D721Med (cell line): ENCODE measurements around the gene GYG1.

Source experiments
- DNase-seq: peaks from one replicate; pipeline ENCODE4 v3.0.0; 2011; ENCODE audit warnings: low spot score; ENCODE audit not compliant: insufficient read length
- FAIRE-seq: peaks from 2 replicates; lab custom pipeline; 2011; peaks lifted over from hg19 to GRCh38; lab: Jason Lieb, UNC
- TF ChIP-seq, protein P1 (sequence below): IDR thresholded peaks from 2 replicates; pipeline ENCODE4 v1.5.1; 2012; ENCODE audit warnings: mild to moderate bottlenecking, control low read depth; ENCODE audit not compliant: insufficient read depth; ENCODE audit errors: missing control alignments

The GYG1 gene

DNA sequence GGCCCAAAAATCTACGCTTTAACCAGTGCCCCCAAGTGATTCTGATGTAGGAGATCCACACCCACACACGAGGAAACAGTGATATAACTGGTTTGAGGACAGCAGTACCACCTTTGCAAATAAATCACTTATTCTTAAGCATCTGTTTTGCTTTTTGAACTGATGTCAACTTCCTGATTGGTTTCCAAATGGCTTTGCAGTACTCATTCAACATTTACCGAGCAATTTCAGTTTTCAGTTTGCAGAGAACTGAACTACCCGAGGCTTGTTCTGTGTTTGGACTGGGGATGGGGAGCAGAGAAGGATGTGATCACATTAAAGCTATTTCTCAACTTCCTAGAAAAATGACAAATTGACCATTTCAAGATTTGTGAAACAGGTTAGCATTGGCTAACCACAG lies 1.1 kb upstream of the GYG1 start:
- DNase-seq (no peak), FAIRE-seq (no peak)
- TF ChIP-seq, protein P1, sequence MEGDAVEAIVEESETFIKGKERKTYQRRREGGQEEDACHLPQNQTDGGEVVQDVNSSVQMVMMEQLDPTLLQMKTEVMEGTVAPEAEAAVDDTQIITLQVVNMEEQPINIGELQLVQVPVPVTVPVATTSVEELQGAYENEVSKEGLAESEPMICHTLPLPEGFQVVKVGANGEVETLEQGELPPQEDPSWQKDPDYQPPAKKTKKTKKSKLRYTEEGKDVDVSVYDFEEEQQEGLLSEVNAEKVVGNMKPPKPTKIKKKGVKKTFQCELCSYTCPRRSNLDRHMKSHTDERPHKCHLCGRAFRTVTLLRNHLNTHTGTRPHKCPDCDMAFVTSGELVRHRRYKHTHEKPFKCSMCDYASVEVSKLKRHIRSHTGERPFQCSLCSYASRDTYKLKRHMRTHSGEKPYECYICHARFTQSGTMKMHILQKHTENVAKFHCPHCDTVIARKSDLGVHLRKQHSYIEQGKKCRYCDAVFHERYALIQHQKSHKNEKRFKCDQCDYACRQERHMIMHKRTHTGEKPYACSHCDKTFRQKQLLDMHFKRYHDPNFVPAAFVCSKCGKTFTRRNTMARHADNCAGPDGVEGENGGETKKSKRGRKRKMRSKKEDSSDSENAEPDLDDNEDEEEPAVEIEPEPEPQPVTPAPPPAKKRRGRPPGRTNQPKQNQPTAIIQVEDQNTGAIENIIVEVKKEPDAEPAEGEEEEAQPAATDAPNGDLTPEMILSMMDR = no peak

DNA sequence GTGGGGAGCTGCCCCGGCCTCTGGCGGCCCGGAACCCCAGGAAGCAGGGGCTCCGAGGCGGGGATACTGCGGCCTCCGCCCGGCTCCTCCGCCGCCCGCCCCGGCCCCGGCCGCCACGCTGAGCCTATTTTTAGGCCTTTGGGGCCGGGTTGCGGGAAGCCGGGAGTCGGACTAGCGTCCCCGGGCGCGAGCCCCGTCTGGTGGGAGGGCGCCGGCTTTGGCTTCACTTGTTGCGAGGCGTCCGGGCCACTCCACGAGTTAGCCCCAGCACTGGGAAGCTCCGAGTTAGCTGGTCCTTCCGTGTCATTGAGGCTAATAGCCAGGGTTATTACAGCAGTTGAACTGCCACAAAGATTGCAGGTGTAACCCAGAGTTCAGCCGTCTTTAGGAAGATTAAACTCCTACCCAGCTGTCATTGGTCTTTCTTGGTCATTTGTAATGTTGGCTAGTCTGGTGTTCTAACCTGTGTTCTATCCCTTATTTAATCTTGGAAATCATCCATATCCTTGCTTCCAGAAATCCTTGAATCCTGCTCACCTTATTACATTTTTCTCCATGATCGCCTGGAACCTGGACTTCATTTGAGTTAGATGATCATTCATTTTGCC lies 791 bp downstream of the GYG1 start:
- TF ChIP-seq, protein P1 = no peak
- no peak for DNase-seq

DNA sequence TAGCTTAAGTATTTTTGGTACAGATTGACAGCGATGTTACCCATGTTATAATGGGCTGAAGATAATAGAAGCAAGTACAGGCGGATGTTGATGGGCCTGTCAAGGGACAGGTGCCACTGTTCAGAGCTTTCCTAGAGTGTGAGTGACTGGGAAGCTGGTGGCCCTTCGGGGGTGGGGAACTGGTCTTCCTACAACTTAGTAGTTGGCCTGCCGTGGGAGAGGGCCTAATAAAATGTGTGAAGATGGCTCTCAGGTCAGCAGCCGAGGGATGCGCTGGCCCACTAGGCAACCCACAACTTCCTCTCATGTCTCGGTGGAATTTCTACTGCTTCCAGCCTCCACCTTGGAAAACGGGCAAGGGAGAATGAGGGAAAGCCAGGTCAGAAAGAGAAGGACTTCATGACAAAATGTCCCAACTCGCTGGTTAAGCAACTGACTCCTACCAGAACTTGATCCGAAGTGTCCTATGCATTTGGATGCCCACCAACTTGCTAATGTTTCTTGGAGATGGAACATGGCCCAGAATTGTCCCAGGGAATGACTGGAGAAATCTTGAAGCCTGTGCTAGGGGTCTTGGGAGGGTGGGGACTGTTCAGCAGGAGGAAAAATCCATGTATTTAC lies 1.4 kb downstream of the GYG1 start:
- TF ChIP-seq, protein P1 = no peak
- DNase-seq = no peak
- no peak for FAIRE-seq

More for the DNA sequence above, 791 bp downstream of the GYG1 start:
- FAIRE-seq = no peak

DNA sequence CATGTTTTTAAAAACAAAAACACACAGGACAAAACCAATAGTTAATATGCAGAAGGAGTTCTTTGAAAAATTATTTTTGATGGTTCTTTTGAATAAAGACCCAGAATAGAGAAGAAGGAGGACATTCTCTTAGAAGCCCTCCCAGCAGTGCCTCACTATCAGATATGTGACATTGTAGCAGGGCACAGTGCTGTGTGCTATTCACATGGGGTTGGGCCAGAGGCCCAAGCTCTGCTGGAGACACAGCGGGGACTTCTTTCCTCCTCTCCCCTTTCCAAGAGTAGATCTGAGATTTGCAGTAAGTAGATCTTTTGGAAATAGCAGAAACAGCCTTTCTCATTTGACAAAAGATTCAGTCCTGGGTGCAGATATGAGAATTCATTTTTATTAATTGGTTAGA lies 6.3 kb downstream of the GYG1 start:
- no peak for FAIRE-seq
- no peak for DNase-seq
- TF ChIP-seq, protein P1 = no peak

DNA sequence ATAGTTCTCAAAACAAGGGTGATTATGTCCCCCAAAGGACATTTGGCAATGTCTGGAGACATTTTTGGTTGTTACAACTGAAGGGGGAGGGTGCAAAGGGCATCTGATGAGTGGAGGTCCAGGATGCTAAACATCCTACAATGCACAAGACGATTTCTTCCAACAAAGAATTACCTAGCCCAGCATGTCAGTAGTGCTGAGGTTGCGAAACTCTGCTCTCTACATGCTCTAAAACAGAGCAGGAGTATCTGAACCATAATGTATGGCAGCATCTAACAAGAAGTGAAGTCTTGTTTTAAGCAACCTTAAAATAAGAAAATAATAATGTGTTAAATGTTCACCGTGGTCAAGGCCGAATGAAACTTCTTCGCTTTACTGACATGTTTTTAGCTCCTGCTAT lies 7.0 kb downstream of the GYG1 start:
- FAIRE-seq (no peak), DNase-seq (no peak)

DNA sequence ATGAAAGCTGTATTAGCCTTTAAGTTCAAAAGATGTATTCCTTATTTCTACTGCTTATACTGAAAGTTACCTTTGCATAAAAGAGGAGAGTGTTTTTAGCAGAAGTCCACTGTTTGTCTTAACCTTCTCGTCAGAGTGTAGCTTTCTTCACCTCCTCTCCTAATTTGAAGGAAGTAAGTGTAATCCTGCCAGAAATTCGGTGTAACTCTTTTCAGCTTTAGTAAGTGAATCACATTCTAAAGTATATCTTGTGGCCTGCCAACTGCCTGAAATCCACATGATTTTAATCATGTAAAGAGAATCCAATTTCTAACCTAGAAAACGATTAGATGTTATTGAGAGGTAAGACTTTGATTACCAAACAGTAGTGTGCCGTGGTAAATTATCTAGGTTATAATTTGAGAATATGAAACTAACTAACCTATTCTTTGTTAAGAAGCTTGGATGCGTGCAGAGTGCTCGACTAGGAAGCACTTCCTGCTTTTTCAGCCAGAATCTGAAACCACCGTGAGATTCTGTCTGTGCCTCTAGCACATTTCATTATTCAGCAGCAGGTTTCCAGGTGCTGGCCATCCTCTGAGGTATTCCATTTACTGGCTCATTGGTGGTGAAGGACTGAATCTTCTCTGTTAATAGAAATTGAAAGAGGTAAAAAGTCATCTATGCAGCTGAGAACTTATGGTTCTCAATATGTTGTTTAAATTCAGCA lies 7.5 kb downstream of the GYG1 start:
- no peak for DNase-seq
- no peak for FAIRE-seq
- TF ChIP-seq, protein P1 = no peak

More for the DNA sequence above, 7.0 kb downstream of the GYG1 start:
- TF ChIP-seq, protein P1 = no peak
